Kidney epithelial cell (primary cell): ENCODE results near the gene RNH1. TPM values are rescaled to one million over a fixed set of nuclear protein-coding genes. Genes with fewer than 3 reads are reported as not detected.

Source experiments
- DNase-seq: peaks from one replicate; pipeline ENCODE4 v3.0.0-alpha.2; 2010; ENCODE audit warnings: low read depth
- H3K27me3 ChIP-seq: 2 replicates; pipeline ENCODE4 v1.6.0; 2011; ENCODE audit warnings: low read length; ENCODE audit not compliant: control insufficient read depth, insufficient read depth
- H3K36me3 ChIP-seq: 2 replicates; pipeline ENCODE4 v1.5.1; 2011; ENCODE audit warnings: low read length; ENCODE audit not compliant: control insufficient read depth, insufficient read depth
- H3K4me3 ChIP-seq: 2 replicates; pipeline ENCODE4 v1.5.1; 2011; ENCODE audit warnings: low read depth, mild to moderate bottlenecking, control low read depth, low read length
- total RNA-seq: library from RNA; depleted of rRNA; stranded (reverse); fragments of >200 nt; gene quantifications from 2 replicates; pipeline ENCODE4 v1.2.3, GENCODE V29; 2015
- TF ChIP-seq, protein P1 (sequence below): IDR thresholded peaks from 2 replicates; pipeline ENCODE4 v1.5.1; 2011; ENCODE audit warnings: mild to moderate bottlenecking, moderate library complexity, low read length, control low read depth, inconsistent platforms; ENCODE audit not compliant: insufficient read depth, poor library complexity, severe bottlenecking

The RNH1 gene
- total RNA-seq, 1 donor from 2014 or later: 229 TPM

DNA sequence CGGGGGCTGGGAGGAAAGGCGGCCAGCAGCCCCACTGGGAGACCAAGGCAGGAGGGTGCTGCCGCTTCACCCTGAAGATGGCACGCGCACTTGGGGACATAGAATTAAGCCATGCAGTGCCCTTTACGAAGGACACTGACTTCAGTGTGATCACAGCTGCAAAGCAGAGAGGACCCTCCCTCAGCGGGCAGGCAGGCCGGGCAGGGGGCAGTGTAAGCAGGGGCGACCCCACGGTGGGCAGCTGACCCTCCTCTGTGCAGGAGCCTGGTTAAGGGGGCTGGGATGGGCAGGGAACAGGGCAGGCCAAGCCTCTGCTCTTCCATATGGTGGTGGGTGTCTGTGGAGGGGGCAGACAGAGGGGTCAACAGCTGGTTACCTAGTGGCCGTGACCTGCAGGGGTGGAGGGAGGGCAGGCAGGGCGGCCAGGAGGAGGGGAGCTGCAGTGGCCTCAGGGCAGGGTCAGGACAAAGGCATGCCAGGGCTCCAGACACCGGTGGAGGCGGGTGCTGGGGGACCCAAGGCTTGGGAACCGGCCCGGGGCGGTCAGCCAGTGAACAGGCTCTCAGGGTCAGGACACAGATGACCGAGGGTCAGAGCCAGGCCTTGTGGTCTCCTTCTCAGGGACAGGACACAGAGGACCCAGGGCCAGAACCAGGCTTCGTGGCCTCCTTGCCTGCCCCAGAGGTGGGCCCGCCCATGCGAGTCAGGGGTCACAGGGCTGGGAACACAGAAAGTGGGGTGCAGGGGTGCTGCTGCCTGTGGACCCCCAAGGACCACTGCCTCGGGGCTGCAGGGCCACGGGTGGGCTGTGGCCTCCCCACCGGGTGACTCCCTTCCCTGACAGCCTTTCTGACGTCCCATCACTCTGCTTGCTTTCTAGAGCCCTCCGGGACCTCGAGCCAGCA lies 46.3 kb upstream of the RNH1 start:
- H3K36me3 ChIP-seq: no peaks in the 10 kb centered on the region
- TF ChIP-seq, protein P1, sequence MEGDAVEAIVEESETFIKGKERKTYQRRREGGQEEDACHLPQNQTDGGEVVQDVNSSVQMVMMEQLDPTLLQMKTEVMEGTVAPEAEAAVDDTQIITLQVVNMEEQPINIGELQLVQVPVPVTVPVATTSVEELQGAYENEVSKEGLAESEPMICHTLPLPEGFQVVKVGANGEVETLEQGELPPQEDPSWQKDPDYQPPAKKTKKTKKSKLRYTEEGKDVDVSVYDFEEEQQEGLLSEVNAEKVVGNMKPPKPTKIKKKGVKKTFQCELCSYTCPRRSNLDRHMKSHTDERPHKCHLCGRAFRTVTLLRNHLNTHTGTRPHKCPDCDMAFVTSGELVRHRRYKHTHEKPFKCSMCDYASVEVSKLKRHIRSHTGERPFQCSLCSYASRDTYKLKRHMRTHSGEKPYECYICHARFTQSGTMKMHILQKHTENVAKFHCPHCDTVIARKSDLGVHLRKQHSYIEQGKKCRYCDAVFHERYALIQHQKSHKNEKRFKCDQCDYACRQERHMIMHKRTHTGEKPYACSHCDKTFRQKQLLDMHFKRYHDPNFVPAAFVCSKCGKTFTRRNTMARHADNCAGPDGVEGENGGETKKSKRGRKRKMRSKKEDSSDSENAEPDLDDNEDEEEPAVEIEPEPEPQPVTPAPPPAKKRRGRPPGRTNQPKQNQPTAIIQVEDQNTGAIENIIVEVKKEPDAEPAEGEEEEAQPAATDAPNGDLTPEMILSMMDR: no peak
- no peak for DNase-seq
- peaks cover 40% of the 10 kb centered on the region for H3K27me3 ChIP-seq
- no peak overlapping the region for H3K4me3 ChIP-seq

DNA sequence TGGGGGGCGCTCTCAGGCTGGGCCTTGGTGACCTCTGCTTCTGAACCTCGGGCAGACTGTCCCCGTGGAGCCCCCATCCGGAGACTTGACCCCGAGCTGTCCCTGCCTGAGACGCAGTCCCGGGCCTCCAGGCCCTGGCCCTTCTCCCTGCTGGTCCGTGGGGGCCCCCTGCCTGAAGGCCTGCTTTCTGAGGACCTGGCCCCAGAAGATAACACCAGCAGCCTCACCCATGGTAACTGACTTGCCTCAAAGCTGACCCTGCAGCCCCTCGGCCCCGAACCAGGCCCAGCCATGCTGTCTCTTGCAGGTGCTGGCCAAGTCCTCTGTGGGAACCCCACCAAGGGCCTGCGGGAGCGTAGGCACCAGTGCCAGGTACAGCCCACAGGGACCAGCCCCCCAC lies 44.6 kb upstream of the RNH1 start:
- H3K27me3 ChIP-seq: peaks cover 27% of the 10 kb centered on the region
- TF ChIP-seq, protein P1: no peak
- DNase-seq: no peak
- no peak overlapping the region for H3K4me3 ChIP-seq
- H3K36me3 ChIP-seq: no peaks in the 10 kb centered on the region

DNA sequence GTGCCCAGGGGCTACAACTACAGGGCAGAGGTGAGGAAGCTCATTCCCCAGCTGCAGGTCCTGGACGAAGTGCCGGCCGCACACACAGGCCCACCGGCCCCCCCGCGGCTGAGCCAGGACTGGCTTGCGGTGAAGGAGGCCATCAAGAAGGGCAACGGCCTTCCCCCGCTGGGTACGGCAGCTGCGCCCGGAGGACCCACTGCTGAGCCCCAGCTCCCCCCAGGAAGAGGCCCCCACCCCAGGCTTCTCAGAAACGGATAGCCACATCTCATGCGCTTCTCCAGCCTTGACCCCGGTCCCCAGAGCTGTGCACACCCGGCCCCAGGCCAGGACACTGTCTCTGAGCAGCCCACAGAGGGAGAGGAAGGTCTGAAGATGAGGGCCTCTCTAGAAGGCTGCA lies 44.1 kb upstream of the RNH1 start:
- no peak overlapping the region for H3K4me3 ChIP-seq
- H3K36me3 ChIP-seq: no peaks in the 10 kb centered on the region
- DNase-seq: no peak
- peaks cover 22% of the 10 kb centered on the region for H3K27me3 ChIP-seq
- TF ChIP-seq, protein P1: no peak

DNA sequence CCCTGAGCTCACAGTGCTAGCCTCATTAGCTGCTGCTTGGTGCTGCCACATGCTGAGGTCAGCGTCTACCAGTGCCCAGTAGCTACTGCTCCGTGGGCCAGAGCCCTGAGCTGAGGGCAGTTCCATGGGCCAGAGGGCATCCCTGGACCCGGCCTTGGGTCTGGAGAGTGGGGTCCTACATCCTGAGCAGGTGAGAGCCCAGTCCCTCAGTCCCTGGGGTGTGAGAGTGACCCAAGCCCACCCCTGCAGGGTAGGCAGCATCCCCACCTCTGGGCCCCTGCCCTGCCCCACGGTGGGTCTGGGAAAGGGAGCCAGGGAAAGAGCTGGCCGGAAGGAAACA lies 43.7 kb upstream of the RNH1 start:
- no peak for DNase-seq
- TF ChIP-seq, protein P1: no peak
- H3K36me3 ChIP-seq: no peaks in the 10 kb centered on the region
- peaks cover 18% of the 10 kb centered on the region for H3K27me3 ChIP-seq
- H3K4me3 ChIP-seq: no peak overlapping the region

DNA sequence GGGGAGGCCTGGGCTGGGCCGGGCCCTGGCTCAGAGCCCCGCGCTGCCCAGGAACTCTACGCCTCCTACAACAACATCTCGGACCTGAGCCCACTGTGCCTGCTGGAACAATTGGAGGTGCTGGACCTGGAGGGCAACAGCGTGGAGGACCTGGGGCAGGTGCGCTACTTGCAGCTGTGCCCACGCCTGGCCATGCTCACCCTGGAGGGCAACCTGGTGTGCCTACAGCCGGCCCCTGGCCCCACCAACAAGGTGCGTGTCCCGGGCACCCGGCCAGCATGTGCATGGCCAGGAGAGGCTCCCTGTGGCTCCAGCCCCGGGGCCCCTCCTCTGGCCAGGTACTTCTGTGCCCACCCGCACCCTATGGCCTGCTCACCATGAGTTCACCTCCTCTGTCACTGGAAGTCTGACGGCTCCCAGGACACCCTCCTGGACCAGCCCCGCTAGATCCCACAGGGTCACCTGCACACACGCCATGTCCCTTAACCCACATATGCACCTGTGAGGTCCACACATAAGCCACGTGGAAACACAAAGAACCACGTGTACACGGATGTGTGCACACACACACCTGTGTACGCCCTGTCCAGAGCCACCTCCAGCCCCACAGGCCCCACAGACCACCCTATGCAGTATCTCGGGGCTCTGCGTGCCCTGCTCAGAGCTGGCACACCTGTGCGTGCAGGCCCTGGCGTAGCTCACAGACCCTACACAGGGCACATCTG lies 43.1 kb upstream of the RNH1 start:
- peaks cover 13% of the 10 kb centered on the region for H3K27me3 ChIP-seq
- no peak overlapping the region for H3K4me3 ChIP-seq
- TF ChIP-seq, protein P1: no peak
- no peaks in the 10 kb centered on the region for H3K36me3 ChIP-seq
- DNase-seq: no peak
